HepG2 (cell line): ENCODE results near the gene CHST14.

Experiments used
- PBX3 ChIP-seq: sonication (generic); formaldehyde crosslinking; IDR thresholded peaks from 2 replicates; pipeline ENCODE4 v1.8.1; 2023; ENCODE audit warnings: missing genetic modification reagents, inconsistent platforms, borderline replicate concordance
- POLR2AphosphoS5 ChIP-seq: IDR thresholded peaks from 2 replicates; pipeline ENCODE4 v1.6.1; 2012; ENCODE audit warnings: low read depth, low read length
- ZFP82 ChIP-seq: sonication (generic); formaldehyde crosslinking; IDR thresholded peaks from 2 replicates; pipeline ENCODE4 v1.5.1; 2020; ENCODE audit warnings: mild to moderate bottlenecking, missing genetic modification reagents, borderline replicate concordance

DNA sequence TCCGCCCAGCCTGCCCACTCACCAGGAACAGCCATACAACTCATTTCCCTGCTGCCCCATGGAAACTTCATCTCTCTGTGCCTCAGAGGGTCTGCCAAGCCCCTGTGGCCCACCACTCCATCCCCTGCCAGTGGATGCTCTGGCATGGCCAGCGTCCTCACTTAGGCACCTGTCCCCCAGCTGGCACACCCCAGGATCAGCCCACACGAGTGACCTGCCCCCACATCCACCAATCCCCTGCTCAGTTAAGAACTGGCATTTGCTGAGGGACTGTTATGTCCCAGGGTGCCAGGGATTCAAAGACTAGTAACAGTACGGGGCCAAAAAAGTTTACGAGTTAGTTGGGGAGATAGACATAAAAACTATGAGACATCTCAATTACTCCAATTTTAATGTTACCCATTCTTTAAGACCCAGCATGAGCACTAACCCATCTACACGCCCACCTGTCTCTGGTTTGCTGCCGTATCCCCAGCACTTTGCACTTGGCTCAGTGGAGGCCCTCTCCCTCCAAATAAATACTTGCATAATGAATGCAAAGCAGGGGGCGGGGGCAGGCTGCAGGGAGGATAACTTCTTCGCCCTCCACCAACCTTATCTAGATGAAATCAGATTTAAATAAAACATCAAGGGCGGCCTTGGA lies 41.6 kb upstream of the CHST14 start:
- no peak for TF ChIP-seq POLR2AphosphoS5
- TF ChIP-seq PBX3 (CRISPR knock-in tag): no peak
- TF ChIP-seq ZFP82 (CRISPR knock-in tag): no peak
